ENCODE data around the gene POLR2C.

Gene POLR2C

DNA sequence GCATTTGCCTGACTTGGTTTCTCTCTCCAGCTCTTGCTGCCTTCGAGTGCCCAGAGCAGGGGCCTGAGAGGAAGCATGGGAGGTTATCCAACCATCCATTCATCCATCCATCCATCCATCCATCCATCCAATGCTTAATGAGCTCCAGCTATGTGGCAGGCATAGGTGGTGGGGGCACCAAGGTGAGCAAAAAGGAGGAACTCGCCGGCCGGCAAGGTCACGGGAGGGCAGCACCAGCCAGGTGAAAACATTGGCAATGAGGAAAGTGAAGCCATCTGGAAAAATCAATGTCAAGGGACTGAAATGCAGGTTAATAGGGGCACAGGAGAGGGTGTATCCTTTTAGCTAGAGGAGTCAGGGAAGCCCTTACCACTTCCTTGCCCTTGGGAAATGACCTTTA is 42.0 kb downstream of the POLR2C start:
- no peak for DNase-seq

- DNase-seq = no peak
Measured at GRCh38 chr16:57505169-57505568, 42.7 kb downstream of the POLR2C start.

- DNase-seq = no peak
Measured at GRCh38 chr16:57507136-57508034, 44.9 kb downstream of the POLR2C start.

- DNase-seq = no peak
Measured at GRCh38 chr16:57508035-57508425, 45.6 kb downstream of the POLR2C start.

GRCh38 chr16:57509231-57509923 is 46.9 kb downstream of the POLR2C start:
- no peak for DNase-seq

- DNase-seq = no peak
Measured at GRCh38 chr16:57510016-57510871, 47.8 kb downstream of the POLR2C start.

GRCh38 chr16:57512296-57513001 is 50.0 kb downstream of the POLR2C start:
- no peak for DNase-seq

GRCh38 chr16:57513371-57514102 is 51.1 kb downstream of the POLR2C start:
- no peak for DNase-seq

DNA sequence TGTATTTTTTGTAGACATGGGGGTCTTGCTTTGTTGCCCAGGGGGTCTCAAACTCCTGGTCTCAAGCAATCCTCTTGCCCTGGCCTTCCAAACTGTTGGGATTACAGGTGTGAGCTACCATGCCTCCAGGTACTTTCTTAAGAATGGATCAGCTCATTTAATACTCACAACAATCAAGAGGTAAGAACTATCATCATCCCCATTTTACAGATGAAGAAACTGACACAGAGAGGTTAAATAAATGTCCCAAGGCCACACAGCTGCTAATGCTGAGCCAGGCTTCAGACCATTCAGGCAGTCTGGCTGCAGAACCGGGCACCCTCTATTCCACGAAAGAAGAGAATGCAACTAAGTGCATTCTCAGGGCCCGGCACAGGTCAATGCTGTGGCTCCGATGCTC is 51.9 kb downstream of the POLR2C start:
- no peak for DNase-seq

DNA sequence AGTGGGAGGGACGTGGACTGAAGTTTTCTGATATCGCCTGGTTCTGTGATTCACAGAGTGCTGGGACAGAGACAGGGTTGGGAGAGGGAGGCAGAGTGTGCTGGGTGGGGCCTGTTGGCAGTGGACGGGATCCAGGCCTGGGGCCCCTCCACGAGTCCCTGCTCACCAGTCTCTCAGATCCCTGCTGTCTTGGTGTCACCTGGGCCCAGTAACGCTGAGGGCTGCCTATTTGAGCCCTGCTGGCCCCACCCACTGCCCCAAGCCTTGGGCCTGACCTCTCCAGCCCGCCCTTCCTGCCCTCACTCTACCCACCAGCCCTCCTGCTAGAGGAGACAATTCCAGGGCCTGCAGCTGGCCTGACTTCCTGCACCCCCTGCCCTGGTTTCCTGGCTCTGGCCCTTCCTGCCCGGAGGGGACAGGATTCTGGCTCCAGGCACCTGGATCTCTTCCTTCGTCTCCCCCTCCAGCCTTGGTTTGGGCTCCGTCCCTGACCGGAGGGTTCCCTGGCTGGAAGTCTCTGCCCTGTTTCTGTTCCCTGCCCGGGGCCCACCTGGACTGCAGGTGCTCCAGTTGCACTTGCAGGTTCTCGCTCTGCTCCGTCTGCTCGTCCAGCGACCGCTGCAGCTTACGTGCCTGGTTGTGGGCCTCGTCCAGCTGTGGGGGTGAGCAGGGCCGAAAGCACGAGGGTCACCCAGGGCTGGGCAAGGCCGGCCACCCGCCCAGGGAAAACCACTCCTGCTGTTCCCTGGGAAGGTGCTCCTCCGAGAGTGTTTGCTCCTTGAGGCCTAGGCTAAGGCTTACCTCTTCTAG is 52.5 kb downstream of the POLR2C start:
- DNase-seq = no peak

DNA sequence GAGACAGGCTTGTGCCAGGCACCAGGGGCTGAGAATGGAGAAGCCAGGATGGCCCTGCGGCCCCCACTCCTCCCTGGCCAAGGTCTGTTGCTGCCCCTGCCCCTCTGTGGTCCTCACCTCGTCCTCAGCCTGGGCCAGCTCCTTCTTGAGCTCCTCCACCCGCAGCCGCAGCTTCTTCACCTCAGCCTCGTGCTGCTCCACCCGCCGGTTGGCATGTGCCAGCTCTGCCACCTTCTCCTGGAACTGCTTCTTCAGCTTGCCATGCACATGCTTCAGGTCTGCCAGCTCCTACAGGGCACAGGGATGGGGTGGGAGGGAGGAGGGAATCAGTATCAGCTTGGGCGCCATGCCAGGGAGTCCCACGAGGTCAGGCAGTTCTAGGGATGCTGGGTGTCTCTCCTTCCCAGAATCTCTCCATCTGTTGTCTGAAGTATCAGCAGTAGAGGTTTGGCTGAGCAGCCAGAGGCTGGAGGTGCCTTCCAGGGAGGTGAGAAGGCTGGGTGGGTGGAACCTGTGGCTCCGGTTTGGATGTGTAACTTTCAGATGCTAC is 53.8 kb downstream of the POLR2C start:
- DNase-seq = no peak

DNA sequence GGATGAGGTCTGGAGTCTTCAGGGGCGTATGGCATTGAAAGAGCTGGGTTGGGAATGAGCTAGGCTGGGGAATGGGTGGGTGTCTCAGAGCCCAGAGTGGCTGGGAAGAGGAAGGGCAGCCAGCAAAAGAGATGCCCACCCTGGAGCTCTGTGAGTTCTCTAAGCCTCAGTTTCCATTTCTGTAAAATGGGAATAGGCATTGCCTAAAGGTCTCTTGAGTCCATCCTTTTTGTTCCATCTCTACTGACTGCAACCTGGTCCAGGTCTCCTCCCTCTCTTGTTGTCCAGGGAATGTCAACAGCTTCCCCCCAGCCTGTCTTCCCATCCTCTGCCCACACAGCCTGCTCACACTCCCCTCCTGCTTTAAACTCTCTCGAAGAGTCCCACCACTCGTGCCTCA is 54.3 kb downstream of the POLR2C start:
- DNase-seq = no peak

- DNase-seq = no peak
Measured at GRCh38 chr16:57517397-57518367, 55.2 kb downstream of the POLR2C start.

- no peak for DNase-seq
Measured at GRCh38 chr16:57518520-57518919, 56.0 kb downstream of the POLR2C start.

- DNase-seq = no peak
Measured at GRCh38 chr16:57518922-57519321, 56.4 kb downstream of the POLR2C start.

- peak; percentile 82 for DNase-seq
Measured at GRCh38 chr16:57519796-57520360, 57.4 kb downstream of the POLR2C start.

All from activated naive CD4-positive, alpha-beta T cell treated with Interleukin-2 at 50 U/mL for 16 hours (primary cell).